GM12891 (cell line): Measurements from ENCODE around the gene HOPX.
A peak's percentile ranks its signal among the peaks of the same experiment; 100 is the strongest.

Source experiments
- PAX5 ChIP-seq: IDR thresholded peaks from 2 replicates; pipeline ENCODE4 v1.6.1; 2011; ENCODE audit warnings: low read length, moderate library complexity, mild to moderate bottlenecking; ENCODE audit not compliant: insufficient read depth, severe bottlenecking
- POLR2A ChIP-seq: IDR thresholded peaks from 2 replicates; pipeline ENCODE4 v1.6.1; 2011; ENCODE audit warnings: low read depth, low read length, control low read depth
- POLR2AphosphoS5 ChIP-seq: IDR thresholded peaks from 2 replicates; pipeline ENCODE4 v1.6.1; 2011; ENCODE audit warnings: low read depth, low read length, control low read depth
- POU2F2 ChIP-seq: IDR thresholded peaks from 2 replicates; pipeline ENCODE4 v1.6.1; 2011; ENCODE audit warnings: low read depth, mild to moderate bottlenecking, control low read depth, low read length, moderate library complexity
- SPI1 ChIP-seq: IDR thresholded peaks from 2 replicates; pipeline ENCODE4 v1.6.1; 2011; ENCODE audit warnings: low read depth, low read length, control low read depth
- TAF1 ChIP-seq: IDR thresholded peaks from 2 replicates; pipeline ENCODE4 v1.6.1; 2011; ENCODE audit warnings: low read depth, low read length, control low read depth

- TF ChIP-seq POLR2A (no peak), POLR2AphosphoS5 (no peak), SPI1 (peak; percentile 51), TAF1 (no peak), POU2F2 (no peak), PAX5 (no peak)
These were observed at the start of gene HOPX for GRCh38 chr4:56681158-56681852.
